Measurements from ENCODE around the gene PI3. TPM values are rescaled to one million over a fixed set of nuclear protein-coding genes. Genes with fewer than 3 reads are reported as not detected.
A peak's percentile ranks its signal among the peaks of the same experiment; 100 is the strongest.

The PI3 gene
- total RNA-seq, 1 donor from 2014 or later: 15.5 TPM

DNA sequence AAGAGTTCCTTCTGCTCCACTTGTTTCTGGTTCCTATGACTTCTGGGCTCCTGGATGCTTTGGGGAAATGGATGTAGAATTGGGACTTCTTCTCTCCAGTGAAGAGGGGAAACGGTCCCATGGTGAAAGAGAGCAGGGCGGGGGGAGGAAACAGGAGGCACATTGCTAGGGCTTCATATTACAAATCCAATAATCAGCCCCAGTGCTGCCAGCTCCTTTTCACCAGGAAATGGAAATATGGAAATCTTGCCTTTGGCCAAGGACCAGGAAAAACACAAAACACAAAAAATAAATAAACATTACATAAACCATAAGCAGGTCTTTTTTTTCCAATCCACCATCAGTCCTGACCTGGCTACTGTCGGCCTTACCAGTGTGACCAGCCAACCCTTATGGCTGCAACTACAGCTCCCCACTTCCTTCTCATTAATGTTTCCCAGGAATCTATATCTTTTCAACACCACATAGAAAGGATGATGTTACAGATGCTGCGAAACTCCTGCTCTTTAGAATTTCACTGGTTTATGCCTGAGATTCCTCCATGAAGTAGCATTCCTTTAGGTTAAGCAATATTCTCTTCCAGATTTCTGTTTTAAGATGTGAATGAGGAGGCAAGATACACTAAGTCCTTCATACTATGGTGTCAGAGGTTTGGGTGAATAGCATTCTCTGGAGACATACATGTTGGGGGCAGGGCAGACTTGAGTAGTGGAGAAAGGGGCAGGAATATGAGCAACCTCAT, 2.0 kb downstream of the PI3 start:
- Histone ChIP-seq H3K36me3 (ENCODE audit: control insufficient read depth, insufficient read depth, low read length) (no peaks in the 10 kb centered on the region), H3K27me3 (ENCODE audit: control insufficient read depth, insufficient read depth, low read length) (peaks cover 19% of the 10 kb centered on the region), H3K4me3 (ENCODE audit: low read depth, low read length) (no peak overlapping the region)
- no peak for FAIRE-seq
- DNase-seq (ENCODE audit: low read depth): no peak
- TF ChIP-seq, protein P1, sequence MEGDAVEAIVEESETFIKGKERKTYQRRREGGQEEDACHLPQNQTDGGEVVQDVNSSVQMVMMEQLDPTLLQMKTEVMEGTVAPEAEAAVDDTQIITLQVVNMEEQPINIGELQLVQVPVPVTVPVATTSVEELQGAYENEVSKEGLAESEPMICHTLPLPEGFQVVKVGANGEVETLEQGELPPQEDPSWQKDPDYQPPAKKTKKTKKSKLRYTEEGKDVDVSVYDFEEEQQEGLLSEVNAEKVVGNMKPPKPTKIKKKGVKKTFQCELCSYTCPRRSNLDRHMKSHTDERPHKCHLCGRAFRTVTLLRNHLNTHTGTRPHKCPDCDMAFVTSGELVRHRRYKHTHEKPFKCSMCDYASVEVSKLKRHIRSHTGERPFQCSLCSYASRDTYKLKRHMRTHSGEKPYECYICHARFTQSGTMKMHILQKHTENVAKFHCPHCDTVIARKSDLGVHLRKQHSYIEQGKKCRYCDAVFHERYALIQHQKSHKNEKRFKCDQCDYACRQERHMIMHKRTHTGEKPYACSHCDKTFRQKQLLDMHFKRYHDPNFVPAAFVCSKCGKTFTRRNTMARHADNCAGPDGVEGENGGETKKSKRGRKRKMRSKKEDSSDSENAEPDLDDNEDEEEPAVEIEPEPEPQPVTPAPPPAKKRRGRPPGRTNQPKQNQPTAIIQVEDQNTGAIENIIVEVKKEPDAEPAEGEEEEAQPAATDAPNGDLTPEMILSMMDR (IDR thresholded peaks at IDR 0.05; ENCODE audit: insufficient read depth, low read length, severe bottlenecking): no peak

GRCh38 chr20:45179166-45179565, 4.5 kb downstream of the PI3 start:
- TF ChIP-seq, protein P1 (IDR thresholded peaks at IDR 0.05; ENCODE audit: insufficient read depth, low read length, severe bottlenecking): no peak

DNA sequence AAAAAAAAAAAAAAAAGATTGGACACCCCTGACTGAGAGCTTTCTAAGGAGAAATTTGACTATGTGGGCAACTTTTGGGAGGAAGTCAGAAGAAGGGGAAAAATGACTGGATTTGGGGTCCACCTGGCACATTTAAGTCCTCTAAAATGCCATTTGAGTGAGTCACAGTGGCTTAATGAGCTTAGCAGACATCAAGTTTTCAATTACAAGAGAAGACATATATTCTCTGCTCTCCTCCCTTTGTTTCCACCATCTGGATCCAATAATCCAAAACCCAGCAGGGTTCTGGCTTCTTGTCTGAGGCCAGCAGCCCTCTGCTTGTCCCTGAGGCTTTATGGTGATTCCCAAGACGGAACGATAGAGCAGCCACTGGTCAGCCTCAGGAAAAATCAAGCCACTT, 6.9 kb downstream of the PI3 start:
- TF ChIP-seq, protein P1 (IDR thresholded peaks at IDR 0.05; ENCODE audit: insufficient read depth, low read length, severe bottlenecking): no peak
- FAIRE-seq (no peak), DNase-seq (ENCODE audit: low read depth) (no peak)
- Histone ChIP-seq H3K4me3 (ENCODE audit: low read depth, low read length) (no peak overlapping the region), H3K36me3 (ENCODE audit: control insufficient read depth, insufficient read depth, low read length) (no peaks in the 10 kb centered on the region), H3K27me3 (ENCODE audit: control insufficient read depth, insufficient read depth, low read length) (peaks cover 21% of the 10 kb centered on the region)

More at GRCh38 chr20:45179166-45179565, 4.5 kb downstream of the PI3 start:
- no peak for DNase-seq (ENCODE audit: low read depth)
- Histone ChIP-seq H3K27me3 (ENCODE audit: control insufficient read depth, insufficient read depth, low read length) (peaks cover 19% of the 10 kb centered on the region), H3K36me3 (ENCODE audit: control insufficient read depth, insufficient read depth, low read length) (no peaks in the 10 kb centered on the region), H3K4me3 (ENCODE audit: low read depth, low read length) (no peak overlapping the region)
- no peak for FAIRE-seq

DNA sequence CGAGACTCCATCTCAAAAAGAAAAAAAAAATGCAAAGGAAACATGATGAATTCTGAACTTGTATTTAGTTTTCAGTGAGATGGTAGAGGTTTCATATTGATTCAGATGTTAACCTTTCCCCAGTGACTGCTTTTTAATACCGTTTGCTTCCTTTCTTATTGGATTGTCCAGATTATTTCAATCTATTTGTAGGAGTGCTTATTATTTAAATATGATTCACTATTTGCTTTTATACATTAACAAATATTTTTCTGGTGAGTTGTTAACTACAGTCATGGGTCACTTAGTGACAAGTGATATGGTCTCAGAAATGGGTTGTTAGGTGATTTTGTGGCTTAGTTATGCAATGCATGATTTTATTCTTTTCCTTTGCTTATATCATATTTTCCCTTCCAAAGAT, 8.4 kb downstream of the PI3 start:
- H3K36me3 ChIP-seq (ENCODE audit: control insufficient read depth, insufficient read depth, low read length): no peaks in the 10 kb centered on the region
- DNase-seq (ENCODE audit: low read depth) (peak; percentile 70), FAIRE-seq (no peak)
- TF ChIP-seq, protein P1 (IDR thresholded peaks at IDR 0.05; ENCODE audit: insufficient read depth, low read length, severe bottlenecking): no peak
- no peak overlapping the region for H3K4me3 ChIP-seq (ENCODE audit: low read depth, low read length)
- peaks cover 23% of the 10 kb centered on the region for H3K27me3 ChIP-seq (ENCODE audit: control insufficient read depth, insufficient read depth, low read length)

DNA sequence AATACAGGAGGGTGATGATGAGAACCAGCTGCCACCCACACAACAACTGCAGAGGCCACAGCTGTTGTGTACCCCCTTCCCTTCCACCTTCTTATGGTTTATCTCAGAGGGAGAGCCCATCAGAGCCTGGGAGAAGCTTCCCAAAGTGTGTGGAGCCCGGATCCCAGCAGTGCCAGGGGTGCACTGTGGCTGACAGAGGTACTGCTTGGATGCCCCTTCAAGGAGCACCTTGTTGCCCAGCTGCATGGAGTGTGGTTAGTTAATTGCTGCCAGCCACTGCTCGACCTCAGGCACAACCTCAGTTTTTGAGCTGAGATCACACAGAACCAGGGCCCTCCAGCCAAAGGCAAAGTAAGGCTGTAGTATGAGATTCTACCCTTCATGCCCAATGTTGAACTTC, 13.0 kb downstream of the PI3 start:
- DNase-seq (ENCODE audit: low read depth): no peak
- TF ChIP-seq, protein P1 (IDR thresholded peaks at IDR 0.05; ENCODE audit: insufficient read depth, low read length, severe bottlenecking): no peak

More for the DNA sequence above, 13.0 kb downstream of the PI3 start:
- Histone ChIP-seq H3K36me3 (ENCODE audit: control insufficient read depth, insufficient read depth, low read length) (no peaks in the 10 kb centered on the region), H3K27me3 (ENCODE audit: control insufficient read depth, insufficient read depth, low read length) (peaks cover 33% of the 10 kb centered on the region), H3K4me3 (ENCODE audit: low read depth, low read length) (no peak overlapping the region)
- no peak for FAIRE-seq

Data from bronchial epithelial cell (primary cell).